Jurkat, Clone E6-1 (cell line): ENCODE measurements around the gene SNED1.
"Not testable (repeated sequence)": the region's sequence is repeated elsewhere in the genome, so short reads cannot be mapped to it uniquely, and the experiment has no call there.

Source experiments
- DNase-seq: peaks from one replicate; pipeline ENCODE4 v3.0.0-alpha.2; 2011; ENCODE audit warnings: low read depth, low spot score
- H3K4me3 ChIP-seq: 2 replicates; pipeline ENCODE4 v1.5.1; 2011; ENCODE audit warnings: mild to moderate bottlenecking, low read length, control low read depth, moderate library complexity

The SNED1 gene

GRCh38 chr2:241087420-241088268 is 89.2 kb downstream of the SNED1 start:
- H3K4me3 ChIP-seq, result no peak overlapping the region
- DNase-seq, result no peak

- no peak overlapping the region for H3K4me3 ChIP-seq
- DNase-seq, result no peak
Observed at GRCh38 chr2:241088376-241088775, 90.0 kb downstream of the SNED1 start.

- no peak for DNase-seq
- no peak overlapping the region for H3K4me3 ChIP-seq
Observed at GRCh38 chr2:241088791-241089732, 90.6 kb downstream of the SNED1 start.

GRCh38 chr2:241091201-241091600 is 92.8 kb downstream of the SNED1 start:
- DNase-seq, result no peak
- no peak overlapping the region for H3K4me3 ChIP-seq

- H3K4me3 ChIP-seq, result no peak overlapping the region
- no peak for DNase-seq
Observed at GRCh38 chr2:241091734-241092445, 93.5 kb downstream of the SNED1 start.

- DNase-seq, result no peak
- no peak overlapping the region for H3K4me3 ChIP-seq
Observed at GRCh38 chr2:241092677-241093076, 94.3 kb downstream of the SNED1 start.

- not testable (repeated sequence) for DNase-seq, H3K4me3 ChIP-seq
Observed at GRCh38 chr2:241093133-241093781, 94.8 kb downstream of the SNED1 start.

- no peak overlapping the region for H3K4me3 ChIP-seq
- no peak for DNase-seq
Observed at GRCh38 chr2:241094172-241094571, 95.8 kb downstream of the SNED1 start.

- DNase-seq, result no peak
- H3K4me3 ChIP-seq, result no peak overlapping the region
Observed at GRCh38 chr2:241094924-241095420, 96.6 kb downstream of the SNED1 start.

GRCh38 chr2:241095594-241096290 is 97.3 kb downstream of the SNED1 start:
- no peak overlapping the region for H3K4me3 ChIP-seq
- peak; percentile 70 for DNase-seq

GRCh38 chr2:241096979-241097378 is 98.6 kb downstream of the SNED1 start:
- DNase-seq, result no peak
- no peak overlapping the region for H3K4me3 ChIP-seq

GRCh38 chr2:241099246-241099645 is 100.8 kb downstream of the SNED1 start:
- no peak overlapping the region for H3K4me3 ChIP-seq
- DNase-seq, result no peak

GRCh38 chr2:241102239-241102803 is 103.9 kb downstream of the SNED1 start, which contains the start of gene MTERF4:
MTERF4 (minus strand) TSS chr2:241102287; CDS start chr2:241102273, 14 bp downstream.
- DNase-seq, result peak; percentile 76
- H3K4me3 ChIP-seq, result peak within 1 kb of the TSS; percentile 93

- DNase-seq, result no peak
- H3K4me3 ChIP-seq, result peak overlapping the region; percentile 93
Observed at GRCh38 chr2:241103176-241103595, 104.8 kb downstream of the SNED1 start.

GRCh38 chr2:241104611-241105010 is 106.2 kb downstream of the SNED1 start:
- not testable (repeated sequence) for DNase-seq, H3K4me3 ChIP-seq

GRCh38 chr2:241105641-241106040 is 107.2 kb downstream of the SNED1 start:
- no peak for DNase-seq
- H3K4me3 ChIP-seq, result no peak overlapping the region

GRCh38 chr2:241107031-241107783 is 108.8 kb downstream of the SNED1 start:
- no peak overlapping the region for H3K4me3 ChIP-seq
- DNase-seq, result no peak
